ENCODE data around the gene KRT7.
"Not testable (repeated sequence)": the region's sequence is repeated elsewhere in the genome, so short reads cannot be mapped to it uniquely, and the experiment has no call there.

KRT7 gene

DNA sequence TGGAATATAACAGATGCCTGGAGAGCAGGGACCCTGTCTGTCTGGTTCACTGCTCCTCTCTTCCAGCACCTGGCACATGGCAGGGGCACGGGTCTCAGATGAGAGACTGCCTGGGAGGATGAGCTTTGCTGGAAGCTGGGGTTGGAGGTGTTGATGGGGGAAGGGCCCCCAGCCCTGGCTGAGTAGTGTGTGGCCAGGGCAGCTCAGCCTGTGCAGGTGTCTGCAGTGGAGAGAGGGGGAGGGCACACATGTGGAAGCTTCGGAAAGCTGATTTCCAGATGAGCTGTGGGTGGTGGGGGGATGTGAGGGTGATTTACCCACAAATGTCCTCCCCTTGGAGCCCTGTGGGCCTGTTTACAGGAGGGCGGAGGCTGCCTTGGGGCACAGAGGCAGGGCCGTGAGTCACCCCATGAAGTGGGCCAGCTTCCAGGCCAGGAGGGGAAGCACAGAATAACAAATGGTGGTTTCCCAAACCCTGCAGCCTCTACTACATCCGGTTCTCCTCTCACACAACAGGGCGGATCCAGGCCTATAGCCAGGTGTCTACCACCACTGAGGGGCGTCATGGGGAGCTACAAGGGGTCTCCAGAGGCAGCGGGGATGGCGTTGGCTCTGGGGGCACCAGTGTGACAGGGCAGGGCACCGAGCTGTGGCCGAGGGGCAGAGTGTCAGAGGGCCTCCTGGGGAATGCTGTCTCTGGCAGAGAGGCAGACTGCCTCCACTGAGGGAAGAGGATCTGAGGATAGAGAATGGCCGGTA lies 11.0 kb downstream of the KRT7 start:
- DNase-seq (ENCODE audit: low read depth), result no peak

DNA sequence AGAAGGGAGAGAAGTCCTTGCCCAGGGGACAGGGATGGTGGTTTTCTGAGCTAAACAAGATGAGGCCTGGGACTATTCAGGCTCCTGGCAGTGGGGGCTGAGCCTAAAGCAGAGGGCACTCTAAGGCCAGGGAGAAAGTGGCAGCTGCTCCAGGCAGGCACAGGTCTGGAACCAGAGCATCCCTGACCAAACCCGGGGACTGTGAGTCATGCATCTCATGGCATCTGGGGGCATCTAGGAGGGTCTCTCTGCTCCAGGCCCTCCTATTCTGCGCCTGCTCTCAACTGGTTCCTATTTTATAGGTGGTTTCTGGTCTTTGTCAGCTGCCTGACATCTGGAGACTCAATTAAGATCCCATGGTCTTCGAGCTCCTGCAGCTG lies 11.6 kb downstream of the KRT7 start:
- no peak for DNase-seq (ENCODE audit: low read depth)

DNA sequence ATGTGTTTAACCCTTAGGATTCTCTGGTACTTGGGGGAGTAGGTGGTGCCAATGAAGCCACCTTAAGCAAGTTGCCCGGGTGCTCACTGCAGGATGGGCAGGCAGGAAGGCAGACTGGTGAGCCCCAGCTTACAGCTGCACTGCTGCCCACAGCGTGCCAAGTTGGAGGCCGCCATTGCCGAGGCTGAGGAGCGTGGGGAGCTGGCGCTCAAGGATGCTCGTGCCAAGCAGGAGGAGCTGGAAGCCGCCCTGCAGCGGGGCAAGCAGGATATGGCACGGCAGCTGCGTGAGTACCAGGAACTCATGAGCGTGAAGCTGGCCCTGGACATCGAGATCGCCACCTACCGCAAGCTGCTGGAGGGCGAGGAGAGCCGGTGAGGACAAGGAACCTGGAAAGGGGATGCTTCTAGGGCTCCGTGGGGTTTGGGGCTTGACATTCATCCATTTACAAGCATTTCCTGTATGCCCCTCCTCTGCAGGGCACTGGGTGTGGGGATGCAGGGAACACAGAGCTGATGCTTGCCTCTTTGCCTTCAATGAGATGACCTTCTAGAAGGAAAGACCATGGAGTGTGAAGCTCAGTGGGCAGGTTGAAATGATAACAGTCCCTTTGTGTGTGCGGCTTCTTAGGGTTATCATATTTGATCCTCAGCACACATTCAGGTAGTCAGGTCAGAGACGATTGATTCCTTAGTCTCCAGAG lies 12.4 kb downstream of the KRT7 start:
- DNase-seq (ENCODE audit: low read depth), result no peak

DNA sequence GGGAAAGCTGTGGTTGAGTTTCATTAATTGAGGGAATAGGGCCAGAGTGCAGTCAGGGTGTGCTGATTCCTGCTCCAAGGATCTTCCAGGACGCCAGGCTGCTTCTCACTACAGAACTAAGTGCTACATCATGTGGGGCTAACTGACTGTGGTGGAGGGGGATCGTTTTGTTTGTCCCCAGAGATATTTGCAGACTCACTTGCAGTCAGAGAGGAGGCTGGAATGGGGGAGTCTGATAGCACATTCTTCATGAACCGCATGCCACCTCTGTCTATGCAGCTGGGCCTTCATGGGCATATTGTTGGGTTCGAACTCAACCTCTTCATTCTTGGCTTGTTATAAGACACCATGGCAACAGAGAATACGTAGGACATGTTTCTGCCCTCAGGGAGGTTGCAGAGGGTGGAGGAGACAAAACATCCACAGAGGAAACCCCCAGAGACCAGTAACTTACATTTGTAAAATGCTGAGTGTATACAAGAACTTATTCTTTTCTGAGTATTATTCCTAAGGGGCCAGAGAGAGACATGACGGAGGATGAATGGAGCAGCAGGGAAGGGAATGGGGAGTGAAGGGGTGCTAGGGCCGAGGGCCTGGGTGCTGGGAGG lies 13.0 kb downstream of the KRT7 start:
- DNase-seq (ENCODE audit: low read depth), result no peak

DNA sequence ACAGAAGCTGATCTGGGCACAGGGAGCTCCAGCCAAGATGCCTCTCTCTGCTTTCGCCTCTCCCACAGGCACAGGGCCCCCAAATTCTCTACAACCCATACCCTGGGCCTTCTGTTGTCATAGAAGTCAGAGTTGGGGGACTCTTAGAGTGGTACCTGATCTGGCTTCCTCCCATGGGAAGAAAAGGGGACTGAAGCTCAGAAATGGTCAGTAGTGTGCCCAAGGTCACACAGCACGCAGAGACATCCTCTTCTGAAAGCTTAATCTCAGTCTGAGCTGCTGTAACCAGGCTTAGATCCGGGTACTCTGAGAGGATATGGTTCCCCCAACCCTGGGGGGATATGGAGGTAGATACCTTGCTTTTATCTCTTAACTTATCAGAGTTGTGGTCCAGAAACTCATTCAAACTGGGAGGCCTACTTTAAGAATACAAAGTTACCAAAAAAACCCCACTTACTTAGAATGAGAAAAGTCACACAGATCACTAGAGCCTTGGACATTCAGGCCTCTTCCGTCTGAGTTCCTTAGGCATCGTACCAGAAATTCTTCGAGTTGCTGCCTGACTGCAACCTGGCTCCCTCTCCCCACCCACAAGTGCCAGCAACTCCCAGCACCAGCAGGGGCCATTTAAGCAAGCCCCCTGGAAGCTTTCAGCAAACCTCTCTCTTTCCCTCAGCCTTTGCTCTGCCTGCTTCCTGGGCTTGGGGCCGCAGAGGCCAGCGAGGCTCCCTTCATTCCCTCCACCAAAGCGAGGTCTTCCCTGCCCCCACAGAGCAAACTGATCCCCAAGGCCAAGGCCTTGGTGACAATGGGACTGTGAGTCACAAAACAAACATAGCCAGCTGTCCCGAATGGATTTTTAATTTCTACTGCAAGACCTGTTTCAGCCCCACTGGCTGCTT lies 13.9 kb downstream of the KRT7 start:
- no peak for DNase-seq (ENCODE audit: low read depth)

DNA sequence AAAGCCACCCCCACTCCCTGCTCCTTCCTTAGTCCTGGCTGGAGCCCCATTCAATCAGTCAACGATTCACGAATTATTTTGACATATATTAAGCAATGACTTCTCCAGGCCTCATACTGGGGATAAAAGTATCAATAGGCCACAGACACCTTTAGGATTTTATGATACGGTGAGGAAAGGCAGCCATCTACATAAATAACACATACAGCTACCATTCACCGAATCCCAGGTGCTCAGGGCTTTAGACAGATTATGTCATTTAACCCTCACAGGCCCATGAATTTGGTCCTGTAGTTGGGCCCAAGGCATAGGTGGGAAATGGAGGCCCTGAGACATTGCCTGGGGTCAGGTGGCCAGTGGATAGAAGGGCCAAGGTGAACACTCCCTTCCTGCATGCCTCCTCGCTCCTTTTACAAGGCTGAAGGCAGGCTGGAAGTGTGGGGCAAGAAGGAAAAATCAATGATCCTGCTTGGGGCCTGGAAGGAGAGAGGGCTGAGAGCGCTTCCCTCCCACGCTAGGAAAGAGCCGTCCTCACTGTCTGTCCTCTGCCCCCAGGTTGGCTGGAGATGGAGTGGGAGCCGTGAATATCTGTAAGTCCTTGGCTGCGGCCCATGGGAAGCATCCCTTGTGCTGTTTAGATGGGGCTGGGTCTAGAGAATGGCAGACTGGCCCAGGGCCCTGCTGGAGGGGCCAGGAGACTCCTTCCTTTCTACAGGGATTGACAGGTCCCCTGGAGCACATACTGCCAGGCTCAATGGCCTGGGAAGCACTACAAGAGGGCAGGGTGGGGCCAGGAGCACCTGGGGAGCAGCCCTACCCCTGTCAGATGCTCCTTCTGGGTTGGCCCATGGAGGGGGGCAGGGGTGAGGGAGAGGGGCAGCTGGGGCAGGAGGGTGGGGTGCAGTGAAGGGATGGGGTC lies 14.8 kb downstream of the KRT7 start:
- no peak for DNase-seq (ENCODE audit: low read depth)

DNA sequence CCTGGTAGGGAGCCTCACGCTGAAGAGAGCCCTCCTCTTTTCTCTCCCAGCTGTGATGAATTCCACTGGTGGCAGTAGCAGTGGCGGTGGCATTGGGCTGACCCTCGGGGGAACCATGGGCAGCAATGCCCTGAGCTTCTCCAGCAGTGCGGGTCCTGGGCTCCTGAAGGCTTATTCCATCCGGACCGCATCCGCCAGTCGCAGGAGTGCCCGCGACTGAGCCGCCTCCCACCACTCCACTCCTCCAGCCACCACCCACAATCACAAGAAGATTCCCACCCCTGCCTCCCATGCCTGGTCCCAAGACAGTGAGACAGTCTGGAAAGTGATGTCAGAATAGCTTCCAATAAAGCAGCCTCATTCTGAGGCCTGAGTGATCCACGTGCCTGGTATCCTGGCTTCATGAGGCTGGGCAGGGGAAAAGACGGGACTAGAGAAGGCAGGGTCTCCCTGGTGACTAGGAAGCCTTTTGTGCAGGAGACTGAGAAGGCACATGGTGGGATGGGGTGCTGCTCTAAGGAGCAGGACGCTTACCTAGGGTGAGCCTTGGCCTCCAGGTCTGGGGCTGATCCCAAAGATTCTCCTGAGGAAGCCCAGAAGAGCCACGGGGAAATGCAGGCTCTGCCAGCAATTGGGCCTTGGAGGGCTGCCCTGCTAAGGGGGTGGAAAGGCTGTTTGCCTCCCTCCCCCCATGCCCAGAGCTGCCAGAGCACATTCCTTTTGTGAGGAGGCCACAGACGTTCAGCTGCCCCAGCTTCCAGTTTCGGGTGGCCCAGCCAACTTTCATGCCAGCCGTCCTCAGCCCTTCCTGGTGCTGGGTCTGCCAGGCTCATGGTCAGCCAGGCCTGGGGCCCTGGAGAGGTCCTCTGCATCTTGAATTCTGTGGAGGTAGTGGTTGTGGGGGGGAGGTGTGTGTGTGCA lies 15.8 kb downstream of the KRT7 start:
- DNase-seq (ENCODE audit: low read depth), result no peak

DNA sequence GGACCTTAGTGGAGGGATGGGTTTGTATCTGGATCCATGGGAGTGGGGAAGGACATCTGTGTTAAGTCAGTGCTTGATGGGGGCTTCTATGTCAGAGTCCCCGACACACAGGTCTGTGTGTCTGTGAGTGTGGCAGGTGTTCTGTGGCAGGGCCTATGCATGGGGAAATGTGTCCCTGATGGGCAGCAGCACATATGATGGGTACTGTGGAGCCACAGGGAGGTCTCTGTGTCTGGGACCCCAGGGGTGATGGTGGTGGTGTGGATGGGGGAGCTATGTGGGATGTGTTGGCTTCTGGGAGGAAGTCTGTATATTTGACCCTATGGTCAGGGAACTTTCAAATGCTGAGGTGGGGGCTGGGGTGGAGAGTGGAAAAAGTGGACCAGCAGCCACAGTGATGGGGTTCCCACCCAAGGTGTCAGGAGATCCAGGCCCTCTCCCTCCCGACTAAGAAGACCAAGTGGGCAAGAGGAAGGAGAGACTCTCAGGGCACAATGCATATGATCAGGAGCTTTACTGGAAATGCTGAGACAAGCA lies 16.5 kb downstream of the KRT7 start:
- DNase-seq (ENCODE audit: low read depth), result no peak

DNA sequence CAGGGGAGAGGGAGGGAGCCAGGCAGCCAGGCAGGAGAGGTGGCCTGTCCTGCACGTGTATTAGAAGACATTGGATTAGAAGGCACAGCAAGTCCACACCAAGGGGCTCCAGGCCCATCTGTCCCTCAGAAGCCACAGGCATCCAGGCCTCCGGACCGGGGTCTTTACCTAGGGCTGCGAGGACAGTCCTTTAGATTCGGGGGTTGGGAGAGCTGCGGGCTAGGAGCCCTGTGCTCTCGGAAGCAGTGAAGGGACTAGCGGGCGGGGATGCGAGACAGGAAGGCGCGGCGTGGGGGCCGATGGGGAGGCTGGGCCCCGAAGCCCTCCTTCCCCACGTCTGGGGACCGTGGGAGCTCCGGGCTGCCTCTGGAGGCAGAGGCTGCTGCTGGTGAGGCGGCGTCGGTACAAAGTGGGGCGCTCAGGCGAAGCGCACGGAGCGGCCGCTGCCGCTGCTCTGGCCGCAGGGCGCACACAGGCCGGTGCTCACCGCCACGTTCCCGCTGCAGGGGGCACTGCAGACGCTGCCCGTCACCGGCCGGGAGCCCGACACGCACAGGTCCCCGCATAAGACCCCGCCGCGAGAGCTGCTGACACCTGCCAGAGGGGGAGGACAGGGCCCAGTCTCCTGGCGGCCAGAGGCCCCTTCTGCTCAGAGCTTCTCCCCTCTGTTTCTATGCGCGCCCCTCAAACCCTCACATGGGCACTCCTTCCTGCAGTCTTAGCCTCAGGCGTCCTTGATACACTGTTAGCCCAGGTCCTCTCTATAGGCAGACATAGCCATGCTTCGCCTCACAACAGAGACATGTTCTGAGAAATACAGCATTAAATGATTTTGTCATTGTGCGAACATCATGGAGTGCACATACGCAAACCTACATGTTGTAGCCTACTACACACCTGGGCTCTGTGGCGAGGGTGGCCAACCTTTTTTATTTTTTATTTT lies 17.3 kb downstream of the KRT7 start:
- no peak for DNase-seq (ENCODE audit: low read depth)

DNA sequence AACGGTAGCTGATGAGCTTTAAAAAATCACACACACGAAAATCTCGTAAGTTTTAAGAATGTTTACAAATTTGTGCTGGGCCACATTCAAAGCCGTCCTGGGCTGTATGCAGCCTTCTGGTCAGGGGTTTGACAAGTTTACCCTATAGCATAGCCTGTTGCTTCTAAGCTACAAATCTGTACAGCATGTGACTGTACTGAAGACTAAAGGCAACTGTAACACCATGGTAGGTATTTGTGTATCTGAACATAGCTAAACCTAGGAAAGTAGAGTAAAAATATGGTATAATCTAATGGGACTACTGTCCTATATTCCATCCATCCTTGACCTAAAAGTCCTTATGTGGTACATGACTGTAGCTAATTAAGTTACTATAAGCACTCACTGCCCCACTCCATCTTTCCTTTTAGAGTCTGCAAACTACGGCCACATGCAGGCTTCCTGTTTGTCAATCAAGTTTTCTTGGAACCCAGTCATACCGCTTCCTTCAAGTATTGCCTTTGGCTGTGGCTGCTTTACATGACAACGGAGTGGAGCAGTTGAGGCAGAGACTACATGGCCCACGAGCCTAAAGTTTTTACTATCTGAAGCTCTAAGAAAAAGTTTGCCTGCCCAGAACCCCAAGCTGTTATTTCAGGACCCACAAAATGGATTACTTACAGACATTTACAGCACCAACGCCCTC lies 18.5 kb downstream of the KRT7 start:
- DNase-seq (ENCODE audit: low read depth), result no peak

DNA sequence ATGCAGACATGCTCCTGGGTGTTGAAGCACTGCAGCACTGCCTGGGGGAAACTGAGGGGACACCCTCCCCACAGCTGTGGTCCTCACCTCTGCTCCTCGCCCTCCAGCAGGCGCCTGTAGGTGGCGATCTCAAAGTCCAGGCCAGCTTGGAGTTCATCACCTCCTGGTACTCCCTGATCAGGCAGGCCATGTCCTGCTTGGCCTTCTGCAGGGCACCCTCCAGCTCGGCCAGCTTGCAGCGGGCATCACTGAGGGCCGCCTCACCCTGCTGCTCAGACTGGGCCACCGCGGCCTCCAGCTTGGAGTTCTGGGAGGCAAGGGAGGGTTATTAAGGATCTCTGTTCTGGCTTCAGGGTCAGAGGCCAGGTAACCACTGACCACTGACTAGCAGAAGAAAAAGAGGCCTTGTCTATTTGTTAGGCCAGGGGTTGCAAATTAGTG lies 19.2 kb downstream of the KRT7 start:
- DNase-seq (ENCODE audit: low read depth), result not testable (repeated sequence)

DNA sequence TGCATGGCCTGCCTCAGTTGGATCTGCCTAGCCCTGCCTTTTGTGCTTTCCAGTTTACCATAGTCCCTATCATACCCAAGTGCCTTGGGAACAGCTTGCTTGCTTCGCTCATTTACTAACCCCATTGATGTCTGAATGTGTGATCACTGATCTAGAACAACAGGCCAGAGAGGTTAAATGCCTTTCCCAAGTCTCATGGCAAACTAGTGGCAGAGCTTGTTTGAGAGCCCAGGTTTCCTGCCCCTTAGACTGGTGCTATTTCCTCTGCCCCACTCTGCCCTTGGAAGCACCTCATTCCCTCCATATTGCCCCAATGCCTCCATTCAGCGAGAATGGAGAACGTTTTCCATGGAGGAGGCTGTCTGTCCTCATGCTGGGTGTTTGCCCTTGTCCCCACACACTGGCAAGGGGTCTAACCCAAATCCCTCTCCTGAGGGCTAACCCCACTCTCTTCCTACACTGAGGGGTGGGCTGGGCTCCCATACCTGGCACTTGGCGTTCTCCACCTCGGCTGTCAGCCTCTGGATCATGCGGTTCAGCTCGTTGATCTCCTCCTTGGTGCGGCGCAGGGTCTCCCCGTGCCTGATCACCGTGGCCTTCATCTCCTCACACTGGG lies 19.8 kb downstream of the KRT7 start:
- DNase-seq (ENCODE audit: low read depth), result no peak

DNA sequence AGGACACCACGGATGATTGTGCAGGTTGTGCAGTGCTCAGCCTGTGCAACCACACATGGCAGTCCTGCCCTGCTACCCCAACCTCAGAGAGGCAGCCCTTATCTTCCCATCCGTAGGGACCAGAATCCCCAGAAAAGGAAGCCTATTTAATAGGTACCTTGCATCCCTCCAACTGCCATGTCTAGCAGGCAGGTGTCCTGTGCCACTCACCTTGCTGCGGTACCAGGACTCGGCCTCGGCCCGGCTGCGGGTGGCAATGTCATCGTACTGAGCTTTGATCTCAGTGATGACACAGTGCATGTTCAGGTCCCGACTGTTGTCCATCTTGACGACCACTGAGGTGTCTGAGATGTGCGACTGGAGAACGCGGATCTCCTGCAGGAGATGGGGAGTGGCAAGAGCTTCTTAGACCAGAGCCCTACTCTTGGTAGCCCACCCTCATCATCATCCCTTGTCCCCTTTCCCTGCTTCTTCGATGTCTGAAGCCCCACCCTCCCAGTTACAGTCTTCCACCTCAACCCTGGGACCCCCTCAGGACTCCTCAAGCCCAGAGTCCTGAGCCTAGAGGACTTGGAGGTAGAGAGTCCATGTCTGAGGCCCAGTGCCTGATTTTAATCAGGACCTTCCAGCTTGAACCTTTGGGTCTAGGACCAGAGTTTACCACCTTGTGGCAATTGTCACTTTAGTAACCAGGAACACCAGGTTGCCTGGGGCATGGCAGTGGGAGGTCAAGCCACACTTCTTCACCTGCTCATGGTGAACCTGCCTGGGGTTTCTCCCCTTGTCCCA lies 20.5 kb downstream of the KRT7 start:
- no peak for DNase-seq (ENCODE audit: low read depth)

DNA sequence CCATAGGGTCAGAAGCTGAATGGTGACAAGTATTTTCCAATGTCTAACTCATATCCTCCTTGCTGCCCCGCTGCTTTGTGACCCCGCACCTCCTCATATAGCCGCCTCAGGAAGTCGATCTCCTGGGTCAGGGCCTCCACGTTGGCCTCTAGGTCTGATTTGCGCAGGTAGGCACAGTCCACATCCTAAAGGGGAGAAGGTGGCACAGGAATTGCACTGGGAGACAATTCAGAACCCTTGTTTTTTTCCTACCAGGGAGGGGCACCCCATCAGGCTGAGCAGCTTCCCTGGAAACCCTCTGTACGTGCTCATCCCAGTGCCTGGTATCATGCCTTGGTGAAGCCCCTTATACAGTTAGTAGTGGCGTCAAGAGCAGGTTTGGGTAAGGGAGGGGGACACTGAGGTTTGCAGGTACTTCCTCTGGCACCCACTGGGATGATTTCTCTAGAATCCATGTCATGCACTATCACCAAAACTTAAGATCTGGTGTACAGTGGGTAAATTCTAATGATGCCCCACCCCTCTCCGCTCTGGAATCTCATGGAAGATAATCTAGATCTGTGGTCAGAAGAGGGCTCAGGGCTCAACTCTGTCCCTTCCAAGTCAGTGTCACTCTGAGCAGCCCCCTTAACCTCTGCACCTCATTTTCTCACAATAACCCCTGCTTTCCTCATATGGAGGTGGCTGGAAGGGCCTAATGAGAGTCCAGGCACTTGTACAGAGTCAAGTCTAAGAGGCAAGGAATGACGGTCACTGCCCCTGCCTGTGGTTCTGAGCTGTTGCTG lies 21.3 kb downstream of the KRT7 start:
- no peak for DNase-seq (ENCODE audit: low read depth)

DNA sequence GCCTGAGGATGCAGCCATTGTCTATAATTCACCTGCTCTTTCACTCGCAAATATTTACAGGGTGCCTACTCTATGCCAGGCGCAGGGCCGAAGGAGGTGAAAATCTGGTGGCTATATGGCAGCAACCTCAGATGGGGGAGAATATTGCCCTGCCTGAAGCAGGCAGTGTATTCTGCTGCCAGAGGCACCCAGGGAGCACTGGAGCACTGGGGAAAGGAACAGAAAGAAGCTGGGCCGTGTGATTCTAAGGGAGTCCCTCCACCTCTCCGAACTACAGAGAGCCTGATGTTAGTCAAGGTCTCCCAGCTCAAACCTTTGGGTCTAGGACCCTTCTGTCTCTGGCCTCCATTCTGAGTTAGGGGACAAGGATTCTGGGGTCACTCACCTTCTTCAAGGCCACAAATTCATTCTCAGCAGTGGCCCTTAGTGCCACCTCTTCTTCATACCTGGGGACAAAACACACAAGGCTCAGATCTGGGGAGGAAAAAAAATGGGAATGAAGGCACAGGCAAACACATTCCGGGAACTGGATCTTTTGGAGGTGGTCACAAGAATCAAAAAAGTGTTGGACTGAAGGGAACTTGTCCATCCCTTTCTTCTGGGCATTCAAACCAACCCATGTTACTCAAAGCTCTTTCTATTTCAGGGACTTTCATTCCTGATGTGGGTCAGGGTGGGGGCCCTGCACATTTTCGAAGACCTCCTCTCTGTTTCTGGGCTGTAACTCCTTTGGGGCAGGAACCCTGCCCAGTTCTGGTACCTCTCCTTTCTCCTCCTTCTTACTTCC lies 22.1 kb downstream of the KRT7 start:
- DNase-seq (ENCODE audit: low read depth), result no peak
